Medulla oblongata (tissue), 1 donor: Measurements from ENCODE around the gene CDIPT.

ENCODE experiments used
- DNase-seq: peaks from one replicate; pipeline ENCODE4 v3.0.0-alpha.2; 2015; ENCODE audit errors: extremely low spot score

Gene CDIPT

DNA sequence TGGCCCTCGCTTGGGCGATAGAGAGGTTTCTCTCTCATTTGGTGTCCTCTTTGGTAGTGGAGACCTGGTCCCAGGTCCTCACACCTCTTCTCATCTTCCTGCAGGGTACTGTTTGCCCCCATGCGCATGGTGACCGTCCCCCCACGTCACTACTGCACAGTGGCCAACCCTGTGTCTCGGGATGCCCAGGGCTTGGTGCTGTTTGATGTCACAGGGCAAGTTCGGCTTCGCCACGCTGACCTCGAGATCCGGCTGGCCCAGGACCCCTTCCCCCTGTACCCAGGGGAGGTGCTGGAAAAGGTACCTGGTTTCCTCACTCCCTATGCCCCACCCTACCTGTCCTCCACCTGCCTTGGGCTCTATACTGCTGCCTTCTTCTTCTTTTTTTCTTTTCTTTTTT, 32.3 kb downstream of the CDIPT start:
- DNase-seq = no peak

DNA sequence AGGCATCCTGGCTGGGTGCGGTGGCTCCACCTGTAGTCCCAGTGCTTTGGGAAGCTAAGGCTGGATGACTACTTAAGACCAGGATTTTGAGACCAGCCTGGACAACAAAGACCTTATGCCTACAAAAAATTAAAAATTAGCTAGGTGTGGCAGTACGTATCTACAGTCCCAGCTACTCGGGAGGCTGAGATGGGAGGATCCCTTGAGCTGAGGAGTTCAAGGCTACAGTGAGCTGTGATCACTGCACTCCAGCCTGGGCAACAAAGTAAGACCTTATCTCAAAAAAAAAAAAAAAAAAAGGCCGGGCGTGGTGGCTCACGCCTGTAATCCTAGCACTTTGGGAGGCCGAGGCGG, 36.7 kb downstream of the CDIPT start:
- DNase-seq = no peak

DNA sequence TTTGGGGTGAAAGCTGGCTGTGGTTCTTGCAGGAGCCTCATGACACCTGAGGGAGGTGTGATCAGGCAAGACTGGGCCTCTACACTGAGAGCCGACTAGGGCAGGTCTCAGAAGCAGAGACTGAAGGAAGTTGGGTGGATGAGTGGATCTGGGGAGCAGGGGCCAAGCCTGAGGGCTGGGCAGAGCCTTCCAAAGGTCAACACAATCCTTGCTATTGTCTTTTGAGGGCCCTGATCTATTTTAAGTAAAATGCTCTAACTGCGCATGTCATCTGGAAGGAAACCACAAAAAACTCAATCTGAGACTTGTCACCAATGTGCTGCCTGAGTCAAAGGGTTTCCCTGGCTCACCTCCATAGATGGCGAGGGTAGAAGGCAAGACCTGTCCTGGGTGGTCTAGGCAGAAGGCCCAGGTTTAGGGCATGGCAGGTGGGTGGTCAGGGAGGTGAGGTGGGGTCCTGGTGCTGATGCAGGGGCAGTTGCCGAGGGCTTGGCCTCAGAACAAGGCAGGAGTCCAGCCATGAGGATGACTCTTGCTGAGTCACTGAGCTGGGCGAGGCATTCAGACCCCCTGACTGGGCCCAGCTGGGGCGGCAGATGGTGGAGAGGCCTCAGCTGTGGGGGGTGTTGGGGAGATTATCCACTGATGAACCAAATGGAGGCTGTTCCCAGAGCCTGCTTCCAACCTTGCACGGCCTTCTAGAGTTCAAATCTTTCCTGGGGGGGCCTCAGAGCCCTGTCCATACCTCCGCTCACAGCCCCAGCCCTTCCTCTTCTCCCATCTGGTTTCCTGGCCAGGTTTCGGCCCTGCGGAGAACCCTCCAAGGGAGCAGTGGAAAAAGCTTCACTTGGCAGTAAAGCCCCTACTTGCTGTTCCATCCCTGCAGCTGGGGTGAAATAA, 37.6 kb downstream of the CDIPT start:
- DNase-seq = peak; percentile 51

DNA sequence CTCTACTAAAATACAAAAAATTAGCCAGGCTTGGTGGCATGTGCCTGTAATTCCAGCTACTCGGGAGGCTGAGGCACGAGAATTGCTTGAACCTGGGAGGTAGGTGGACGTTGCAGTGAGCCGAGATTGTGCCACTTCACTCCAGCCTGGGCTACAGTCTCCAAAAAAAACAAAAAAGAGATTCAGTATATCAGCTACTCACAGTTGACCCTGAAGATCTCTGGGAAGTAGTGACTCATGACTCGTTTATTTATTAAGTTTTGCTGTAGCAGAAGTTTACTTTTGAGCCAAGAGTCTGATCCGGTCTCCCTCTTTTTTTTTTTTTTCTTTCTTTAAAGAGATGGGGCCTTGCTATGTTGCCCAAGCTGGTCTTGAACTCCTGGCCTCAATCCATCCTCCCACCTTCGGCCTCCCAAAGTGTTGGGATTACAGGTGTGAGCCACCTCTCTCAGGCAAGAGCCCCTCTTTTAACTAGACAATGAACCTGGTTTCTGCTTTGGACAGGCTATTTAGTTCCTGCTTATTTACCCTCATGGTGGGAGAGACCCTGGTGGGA, 38.4 kb downstream of the CDIPT start:
- no peak for DNase-seq

DNA sequence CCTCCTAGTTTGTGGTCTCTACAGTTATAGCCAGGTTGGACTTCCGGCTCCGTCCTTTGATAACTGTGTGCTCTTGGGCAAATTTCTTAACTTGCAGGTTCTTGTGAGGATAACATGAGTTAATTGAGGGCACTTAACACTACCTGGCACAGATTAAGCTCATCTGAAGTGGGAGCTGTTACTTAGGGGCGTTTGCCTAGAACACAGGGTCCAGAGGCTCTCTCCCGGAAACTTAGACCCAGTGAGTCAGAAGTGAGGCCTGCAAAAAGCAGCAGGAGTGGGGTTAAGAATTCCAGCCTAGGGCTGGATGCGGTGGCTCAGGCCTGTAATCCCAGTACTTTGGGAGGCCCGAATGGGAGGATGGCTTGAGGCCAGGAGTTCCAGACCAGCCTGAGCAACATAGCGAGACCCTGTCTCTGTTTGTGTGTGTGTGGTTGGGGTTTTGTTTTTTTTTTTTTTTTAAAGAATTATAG, 41.3 kb downstream of the CDIPT start:
- no peak for DNase-seq

DNA sequence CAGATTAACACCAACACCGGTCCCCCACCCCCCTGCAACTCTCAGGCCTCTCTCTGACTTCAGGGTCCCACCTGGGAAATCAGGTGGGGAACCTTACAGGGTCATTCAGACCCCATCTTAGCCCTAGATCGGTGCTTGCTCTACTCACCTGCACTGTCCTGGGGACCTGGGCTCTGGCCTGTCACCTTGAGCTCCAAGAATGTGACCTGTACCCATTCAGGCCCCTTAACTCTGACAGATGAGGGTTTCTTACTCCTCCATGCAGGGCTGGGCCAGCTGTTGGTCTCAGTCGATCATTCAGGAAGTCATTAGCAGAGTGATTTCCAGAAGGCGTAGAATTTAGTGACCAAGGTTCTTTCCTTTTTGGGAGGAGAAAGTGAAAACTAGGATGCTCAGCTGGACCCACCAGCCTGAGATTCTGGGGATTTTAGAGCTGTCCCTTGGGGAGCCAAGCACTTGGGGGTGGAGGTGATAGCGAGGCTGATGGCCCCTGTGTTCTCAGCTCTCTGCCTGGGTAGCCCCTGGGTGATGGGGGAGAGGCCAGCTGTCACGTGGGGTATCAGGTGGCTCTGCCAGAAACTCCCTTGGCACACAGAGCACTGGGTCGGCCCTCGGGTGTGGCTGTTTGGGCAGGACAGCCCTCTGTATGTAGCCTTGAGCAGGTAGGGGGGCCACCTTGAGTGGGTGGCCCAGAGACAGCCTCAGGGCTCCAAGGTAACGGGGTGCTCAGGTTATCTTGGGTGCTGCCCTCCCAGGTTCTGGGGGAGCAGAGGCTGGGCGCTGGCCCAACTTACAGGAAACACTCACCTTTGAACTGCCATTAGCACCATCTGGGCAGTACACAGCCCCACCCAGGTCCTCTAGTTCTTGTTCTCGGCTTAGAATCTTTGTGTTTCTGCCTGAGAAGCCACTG, 42.0 kb downstream of the CDIPT start:
- DNase-seq = no peak

DNA sequence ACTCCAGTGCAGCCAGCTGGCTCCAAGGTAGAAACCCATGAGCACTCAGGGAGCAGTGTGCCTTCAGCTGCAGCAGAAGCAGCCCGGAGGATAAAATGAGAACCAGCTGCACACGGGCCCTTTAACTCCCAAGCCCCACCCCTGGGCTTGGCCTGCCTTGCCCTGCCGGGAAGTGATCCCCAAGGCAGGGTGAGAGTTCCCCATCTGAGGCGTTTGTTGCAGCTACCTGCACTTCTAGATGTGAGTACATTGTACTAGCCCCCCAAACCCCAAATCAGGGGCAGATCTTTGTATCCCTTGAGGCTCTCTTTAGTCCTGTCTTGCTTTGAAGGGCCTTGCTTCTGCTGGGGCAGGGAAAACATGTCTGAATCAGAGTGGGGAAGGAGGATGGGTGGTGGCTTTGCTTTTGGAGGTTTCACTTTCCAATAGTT, 42.7 kb downstream of the CDIPT start, which contains the start of gene MVP:
MVP (plus strand) TSS at position 192 of the 431 bp plus-strand sequence. CDS start 10,088 bp downstream, outside the sequence.
- DNase-seq = peak; percentile 78

DNA sequence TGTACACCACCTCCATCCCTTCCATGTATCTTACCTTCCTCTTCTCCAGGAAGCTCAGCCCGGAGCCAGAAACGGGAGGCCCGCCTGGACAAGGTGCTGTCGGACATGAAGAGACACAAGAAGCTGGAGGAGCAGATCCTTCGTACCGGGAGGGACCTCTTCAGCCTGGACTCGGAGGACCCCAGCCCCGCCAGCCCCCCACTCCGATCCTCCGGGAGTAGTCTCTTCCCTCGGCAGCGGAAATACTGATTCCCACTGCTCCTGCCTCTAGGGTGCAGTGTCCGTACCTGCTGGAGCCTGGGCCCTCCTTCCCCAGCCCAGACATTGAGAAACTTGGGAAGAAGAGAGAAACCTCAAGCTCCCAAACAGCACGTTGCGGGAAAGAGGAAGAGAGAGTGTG, 43.5 kb downstream of the CDIPT start:
- no peak for DNase-seq

DNA sequence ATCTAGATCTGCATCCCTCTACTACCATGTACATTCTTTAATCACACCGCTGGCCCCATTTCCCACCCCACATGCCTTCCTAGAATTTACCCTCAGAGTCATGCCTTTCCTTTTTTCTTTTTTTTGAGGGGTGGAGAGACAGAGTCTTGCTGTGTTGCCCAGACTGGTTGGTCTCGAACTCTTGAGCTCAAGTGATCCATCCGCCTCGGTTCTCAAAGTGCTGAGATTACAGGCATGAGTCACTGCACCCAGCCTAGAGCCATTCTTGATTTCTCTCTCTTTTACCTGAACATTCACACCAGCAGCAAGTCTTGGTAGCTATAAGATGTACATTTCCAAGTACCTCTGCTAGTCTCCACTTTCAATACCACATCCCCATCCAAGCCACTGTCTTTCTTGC, 44.9 kb downstream of the CDIPT start:
- DNase-seq = no peak

DNA sequence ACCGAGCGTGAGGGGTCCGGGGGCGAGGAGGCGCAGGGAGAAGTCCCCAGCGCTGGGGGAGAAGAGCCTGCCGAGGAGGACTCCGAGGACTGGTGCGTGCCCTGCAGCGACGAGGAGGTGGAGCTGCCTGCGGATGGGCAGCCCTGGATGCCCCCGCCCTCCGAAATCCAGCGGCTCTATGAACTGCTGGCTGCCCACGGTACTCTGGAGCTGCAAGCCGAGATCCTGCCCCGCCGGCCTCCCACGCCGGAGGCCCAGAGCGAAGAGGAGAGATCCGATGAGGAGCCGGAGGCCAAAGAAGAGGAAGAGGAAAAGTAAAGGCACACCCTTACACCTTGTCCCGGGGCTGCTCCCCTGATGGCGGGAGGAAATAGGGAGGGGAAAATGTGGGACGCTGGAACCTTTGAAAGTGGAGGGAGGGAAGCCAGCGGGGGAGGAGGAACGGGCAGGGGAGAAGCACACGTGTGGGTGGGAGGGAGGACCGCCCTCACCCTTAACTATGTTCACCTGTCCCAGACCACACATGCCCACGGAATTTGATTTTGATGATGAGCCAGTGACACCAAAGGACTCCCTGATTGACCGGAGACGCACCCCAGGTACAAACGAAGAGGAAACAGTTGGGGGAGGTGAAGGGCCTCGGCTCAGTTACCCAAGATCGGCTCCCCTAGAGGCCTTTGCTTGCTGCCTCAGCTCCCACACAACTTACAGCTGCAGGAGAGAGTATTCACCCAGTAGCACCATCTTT, 46.2 kb downstream of the CDIPT start:
- no peak for DNase-seq

DNA sequence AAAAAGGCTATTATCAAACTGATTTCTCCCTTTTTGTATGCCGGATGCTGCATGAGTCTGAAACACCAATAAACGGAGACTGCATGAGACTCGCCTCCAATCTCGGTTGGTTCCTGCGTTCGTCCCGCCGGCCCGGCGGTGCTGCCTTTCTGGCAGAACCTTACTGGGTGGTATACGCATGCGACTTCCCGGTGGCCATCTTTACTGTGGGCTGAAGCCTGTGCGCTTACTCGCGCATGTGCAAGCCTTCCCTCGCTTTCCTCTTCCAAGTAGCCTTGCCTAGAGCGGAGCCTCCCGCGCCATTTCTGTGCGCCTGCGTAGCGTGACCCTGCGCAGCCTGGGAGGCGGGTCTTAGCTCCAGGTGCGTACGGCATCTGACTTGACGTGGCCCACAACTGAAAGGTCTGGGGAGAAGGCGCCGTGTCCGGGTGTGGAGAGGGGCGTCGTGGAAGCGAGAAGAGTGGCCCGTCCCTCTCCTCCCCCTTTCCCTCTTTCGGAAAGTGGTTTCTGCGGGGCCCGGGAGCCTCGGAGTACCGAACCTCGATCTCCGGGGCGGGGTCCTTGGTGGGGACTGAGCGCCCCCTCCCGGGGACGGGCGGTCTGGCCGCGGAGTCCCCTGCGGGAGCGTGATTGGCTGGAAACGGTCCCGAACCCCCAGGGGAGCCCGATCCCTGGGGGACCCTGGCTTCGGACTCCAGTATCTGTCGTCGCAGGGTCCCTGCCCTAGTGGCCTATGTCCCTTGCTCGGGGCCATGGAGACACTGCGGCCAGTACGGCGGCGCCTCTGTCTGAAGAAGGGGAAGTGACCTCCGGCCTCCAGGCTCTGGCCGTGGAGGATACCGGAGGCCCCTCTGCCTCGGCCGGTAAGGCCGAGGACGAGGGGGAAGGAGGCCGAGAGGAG, 47.0 kb downstream of the CDIPT start, which contains the start of gene PAGR1:
PAGR1 (plus strand) TSS at position 360 of the 901 bp plus-strand sequence; CDS start at position 734, 374 bp downstream.
- peak; percentile 98 for DNase-seq

DNA sequence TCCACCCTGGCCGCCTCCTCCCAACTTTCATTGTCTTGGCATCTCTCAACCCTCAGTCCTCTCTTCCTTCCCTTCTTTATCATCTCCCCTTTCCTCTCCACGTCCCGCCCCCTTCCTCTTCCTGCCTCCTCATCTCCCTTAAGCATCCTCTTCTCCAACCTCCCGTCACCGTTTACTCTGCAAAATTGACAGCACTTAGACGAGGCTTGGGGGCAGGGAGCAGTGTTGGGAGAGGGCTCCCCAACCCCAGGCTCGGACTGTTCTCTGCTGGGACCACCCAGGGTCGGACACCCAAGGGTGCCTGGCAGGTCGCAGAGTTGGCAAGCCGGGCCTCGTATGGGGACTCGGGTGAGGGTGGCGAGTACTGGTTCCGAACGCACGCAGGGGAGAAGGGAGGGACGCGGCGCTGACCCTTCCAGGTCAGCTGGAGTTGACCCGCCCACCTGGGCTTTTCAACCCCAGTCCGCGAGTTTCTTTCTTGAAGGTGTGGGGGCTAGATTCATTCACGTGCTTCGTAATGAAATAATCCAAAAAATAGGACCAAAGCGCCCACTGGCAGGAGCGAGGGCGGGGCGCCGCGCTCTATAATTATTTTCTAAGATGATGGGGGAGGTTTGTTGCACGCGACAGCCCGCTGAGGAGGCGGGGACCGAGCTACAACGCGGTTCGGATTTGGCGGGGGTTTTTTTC, 47.8 kb downstream of the CDIPT start:
- no peak for DNase-seq

DNA sequence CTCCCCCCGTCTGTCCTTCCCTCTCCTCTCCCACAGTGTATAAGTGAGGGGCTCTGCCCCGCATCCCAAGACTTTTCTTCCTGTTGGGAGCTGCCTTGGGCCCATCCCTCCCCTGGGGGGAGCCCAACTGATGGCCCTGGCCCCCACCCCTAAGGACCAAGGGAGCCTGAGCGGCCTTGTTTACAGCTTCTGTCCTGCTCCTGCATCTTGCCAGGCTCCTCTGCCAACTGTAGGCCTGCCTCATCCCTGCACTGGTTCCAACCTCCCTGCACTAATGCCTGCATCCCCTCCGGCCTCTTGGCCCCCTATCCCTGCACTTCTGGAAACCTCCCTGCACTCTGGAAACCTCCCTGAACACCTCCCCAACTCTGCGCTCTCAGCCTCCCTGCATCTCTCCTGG, 48.4 kb downstream of the CDIPT start:
- no peak for DNase-seq

DNA sequence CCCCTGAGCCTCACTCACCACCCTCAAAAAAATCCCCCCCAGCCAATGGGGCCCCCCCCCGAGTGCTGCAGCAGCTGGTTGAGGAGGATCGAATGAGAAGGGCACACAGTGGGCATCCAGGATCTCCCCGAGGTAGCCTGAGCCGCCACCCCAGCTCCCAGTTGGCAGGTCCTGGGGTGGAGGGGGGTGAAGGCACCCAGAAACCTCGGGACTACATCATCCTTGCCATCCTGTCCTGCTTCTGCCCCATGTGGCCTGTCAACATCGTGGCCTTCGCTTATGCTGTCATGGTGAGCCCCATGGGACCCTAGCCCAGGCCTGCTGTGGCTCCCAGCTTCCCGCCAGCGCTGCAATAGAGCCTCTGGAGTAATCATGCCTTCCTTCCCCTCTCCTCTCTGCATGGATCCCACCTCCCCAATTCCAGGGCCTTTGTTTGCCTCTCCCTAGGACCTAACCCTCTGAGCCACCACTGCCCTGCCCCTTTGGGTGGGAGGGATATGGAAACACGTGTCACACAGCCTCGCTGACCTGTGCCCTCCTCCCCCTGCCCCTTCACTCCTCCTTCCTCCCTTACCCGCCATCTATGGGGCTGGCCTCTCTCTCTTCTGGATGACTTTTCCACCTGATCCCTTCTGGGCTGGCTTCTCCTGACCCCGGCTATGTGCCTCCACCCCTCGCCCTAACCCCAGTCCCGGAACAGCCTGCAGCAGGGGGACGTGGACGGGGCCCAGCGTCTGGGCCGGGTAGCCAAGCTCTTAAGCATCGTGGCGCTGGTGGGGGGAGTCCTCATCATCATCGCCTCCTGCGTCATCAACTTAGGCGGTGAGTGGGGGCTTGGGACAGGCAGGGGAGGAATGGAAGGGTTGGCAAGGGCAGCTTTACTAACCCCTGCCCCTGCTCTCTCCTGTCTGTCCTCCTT, 49.1 kb downstream of the CDIPT start:
- DNase-seq = no peak

DNA sequence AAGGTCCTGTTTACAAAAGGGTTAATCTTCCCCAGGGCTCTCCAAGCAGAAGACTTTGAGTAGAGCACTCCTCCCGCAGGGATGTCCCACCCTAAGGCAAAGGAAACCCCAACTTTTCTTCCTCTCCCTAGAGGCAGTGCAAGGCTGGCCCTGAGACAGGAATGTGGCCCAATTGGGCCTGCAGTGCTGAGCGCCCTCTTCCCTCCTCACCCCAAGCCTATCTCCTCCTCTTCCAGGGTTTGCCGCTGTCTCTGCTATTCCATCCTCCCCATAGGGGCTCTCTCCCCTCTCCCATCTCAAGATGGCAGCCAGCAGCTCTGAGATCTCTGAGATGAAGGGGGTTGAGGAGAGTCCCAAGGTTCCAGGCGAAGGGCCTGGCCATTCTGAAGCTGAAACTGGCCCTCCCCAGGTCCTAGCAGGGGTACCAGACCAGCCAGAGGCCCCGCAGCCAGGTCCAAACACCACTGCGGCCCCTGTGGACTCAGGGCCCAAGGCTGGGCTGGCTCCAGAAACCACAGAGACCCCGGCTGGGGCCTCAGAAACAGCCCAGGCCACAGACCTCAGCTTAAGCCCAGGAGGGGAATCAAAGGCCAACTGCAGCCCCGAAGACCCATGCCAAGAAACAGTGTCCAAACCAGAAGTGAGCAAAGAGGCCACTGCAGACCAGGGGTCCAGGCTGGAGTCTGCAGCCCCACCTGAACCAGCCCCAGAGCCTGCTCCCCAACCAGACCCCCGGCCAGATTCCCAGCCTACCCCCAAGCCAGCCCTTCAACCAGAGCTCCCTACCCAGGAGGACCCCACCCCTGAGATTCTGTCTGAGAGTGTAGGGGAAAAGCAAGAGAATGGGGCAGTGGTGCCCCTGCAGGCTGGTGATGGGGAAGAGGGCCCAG, 50.0 kb downstream of the CDIPT start:
- no peak for DNase-seq

DNA sequence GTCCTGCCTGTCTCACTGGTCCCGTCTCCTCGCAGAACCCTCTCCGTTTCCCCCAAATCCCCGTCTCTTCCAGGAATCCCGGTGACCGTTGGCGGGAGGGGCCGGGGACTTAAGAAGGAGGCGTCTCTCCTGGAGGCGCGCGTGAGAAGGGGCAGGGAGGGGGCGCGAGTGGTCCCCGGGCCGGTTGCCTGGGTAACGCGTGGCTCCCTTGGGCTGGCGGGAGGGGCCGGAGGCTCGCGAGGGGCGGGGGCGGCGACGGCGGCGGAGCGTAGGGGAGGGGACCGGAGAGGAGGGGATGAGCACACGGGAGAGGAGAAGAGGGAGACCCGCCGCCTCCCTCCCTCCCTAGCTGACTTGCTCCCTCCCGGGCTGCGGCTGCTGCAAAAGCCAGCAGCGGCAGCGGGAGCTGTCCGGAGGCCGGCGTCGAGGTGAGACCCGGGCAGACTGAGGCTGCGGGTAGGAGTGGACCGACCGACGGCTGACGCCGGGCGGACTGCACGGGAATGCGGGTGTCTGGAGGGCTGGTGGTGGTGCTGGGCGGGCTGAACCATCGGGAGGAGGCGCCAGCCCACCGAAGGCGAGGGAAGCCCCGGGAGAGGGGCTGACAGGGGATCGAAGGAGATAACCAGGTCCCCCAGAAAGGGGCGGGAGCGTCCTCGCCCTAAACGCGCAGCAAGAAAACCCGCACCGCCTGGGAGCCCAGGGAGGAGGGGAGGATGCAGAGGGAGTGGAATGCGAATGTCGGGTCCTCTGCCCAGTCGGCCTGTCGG, 50.9 kb downstream of the CDIPT start, which contains the start of gene PRRT2:
PRRT2 (plus strand) TSS at position 298 of the 770 bp plus-strand sequence. CDS start 862 bp downstream, outside the sequence.
- peak; percentile 72 for DNase-seq
